SK-N-SH (cell line): Measurements from ENCODE around the gene QTRT2. TPM values are rescaled to one million over a fixed set of nuclear protein-coding genes. Genes with fewer than 3 reads are reported as not detected.

Experiments
- CTCF ChIA-PET: fragments of 300-600, 350-600 bp; formaldehyde crosslinking; extraction: SDS; loops from one replicate; lab custom pipeline; 2021; lab: Yijun Ruan, JAX
- POLR2A ChIA-PET: fragments of 350-600 bp; sonication (Branson Sonifier 250); formaldehyde crosslinking; extraction: SDS; loops from one replicate; lab custom pipeline; 2020; ENCODE audit warnings: antibody characterized with exemption, inconsistent platforms; lab: Yijun Ruan, JAX
- DNase-seq: peaks from one replicate; pipeline ENCODE4 v3.0.0; 2012
- H2AFZ ChIP-seq: fragments of 200-600 bp; sonication (generic); 2 replicates; pipeline ENCODE4 v1.8.1; 2016; ENCODE audit warnings: antibody characterized with exemption, mild to moderate bottlenecking, low read depth
- H3F3A ChIP-seq: fragments of 200-600 bp; sonication (generic); replicated peaks from 2 replicates; pipeline ENCODE3; 2016; ENCODE audit warnings: antibody characterized with exemption, mild to moderate bottlenecking; ENCODE audit not compliant: insufficient read depth
- H3K27ac ChIP-seq, 2 experiments: fragments of 200-500 bp in 1 of 2; fragments of 200-600 bp in 1 of 2; sonication (Bioruptor generic) in 1 of 2; sonication (generic), shearing (Covaris generic) in 1 of 2; 2 replicates each; pipeline versions ENCODE4 v1.5.1 to v1.6.1; 2014 to 2016; ENCODE audit warnings: low read depth in 2 of 2, inconsistent platforms in 1 of 2, low read length in 1 of 2, mild to moderate bottlenecking in 1 of 2, mixed read lengths in 1 of 2
- H3K27me3 ChIP-seq: fragments of 200-600 bp; sonication (generic), shearing (Covaris generic); 2 replicates; pipeline ENCODE4 v1.6.1; 2016; ENCODE audit warnings: mixed run types; ENCODE audit not compliant: insufficient read depth
- H3K36me3 ChIP-seq, 2 experiments: fragments of 200-500 bp in 1 of 2; fragments of 200-600 bp in 1 of 2; sonication (Bioruptor generic) in 1 of 2; sonication (generic) in 1 of 2; replicated peaks in 1 of 2; 2 replicates each; pipeline versions ENCODE3 to v1.5.1; 2014 to 2016; ENCODE audit warnings: low read length in 1 of 2, mild to moderate bottlenecking in 1 of 2; ENCODE audit not compliant: insufficient read depth in 2 of 2, control insufficient read depth in 1 of 2
- H3K4me1 ChIP-seq, 2 experiments: fragments of 200-500 bp in 1 of 2; fragments of 200-600 bp in 1 of 2; sonication (Bioruptor generic) in 1 of 2; sonication (generic), shearing (Covaris generic) in 1 of 2; 2 replicates each; pipeline versions ENCODE4 v1.5.1 to v1.6.1; 2014 to 2016; ENCODE audit warnings: low read depth in 1 of 2, low read length in 1 of 2, mixed run types in 1 of 2; ENCODE audit not compliant: insufficient read depth in 2 of 2, control insufficient read depth in 1 of 2
- H3K4me2 ChIP-seq: fragments of 200-600 bp; sonication (generic), shearing (Covaris generic); 2 replicates; pipeline ENCODE4 v1.6.1; 2017; ENCODE audit warnings: mixed run types
- H3K4me3 ChIP-seq, 2 experiments: fragments of 200-500 bp in 1 of 2; fragments of 200-600 bp in 1 of 2; sonication (Bioruptor generic) in 1 of 2; sonication (generic), shearing (Covaris generic) in 1 of 2; 2 replicates each; pipeline versions ENCODE4 v1.5.1 to v1.8.1; 2014 to 2016; ENCODE audit warnings: low read depth in 2 of 2, inconsistent platforms in 1 of 2, low read length in 1 of 2, mild to moderate bottlenecking in 1 of 2, mixed read lengths in 1 of 2, moderate library complexity in 1 of 2
- H3K79me2 ChIP-seq: fragments of 200-600 bp; sonication (generic); 2 replicates; pipeline ENCODE4 v1.8.1; 2017; ENCODE audit warnings: mild to moderate bottlenecking; ENCODE audit not compliant: insufficient read depth
- H3K9ac ChIP-seq: fragments of 200-600 bp; sonication (generic); 2 replicates; pipeline ENCODE4 v1.6.1; 2017; ENCODE audit warnings: mixed run types
- H3K9me2 ChIP-seq: fragments of 200-600 bp; sonication (generic); 2 replicates; pipeline ENCODE4 v1.6.1; 2017; ENCODE audit warnings: mixed run types
- H3K9me3 ChIP-seq: fragments of 200-600 bp; sonication (generic); 2 replicates; pipeline ENCODE4 v1.6.1; 2017; ENCODE audit warnings: mixed run types, mild to moderate bottlenecking, moderate library complexity
- H4K20me1 ChIP-seq: fragments of 200-600 bp; sonication (generic); 2 replicates; pipeline ENCODE4 v1.6.1; 2017; ENCODE audit warnings: mild to moderate bottlenecking, mixed run types; ENCODE audit not compliant: insufficient read depth
- CHD2 ChIP-seq: fragments of 150-350 bp; IDR thresholded peaks from 2 replicates; pipeline ENCODE4 v1.6.1; 2018; ENCODE audit warnings: low read length; ENCODE audit not compliant: partially characterized antibody
- CTCF ChIP-seq: fragments of 200-600 bp; sonication (generic); IDR thresholded peaks from 2 replicates; pipeline ENCODE4 v1.6.1; 2017; ENCODE audit warnings: antibody characterized with exemption, mild to moderate bottlenecking, moderate library complexity
- ELF1 ChIP-seq: IDR thresholded peaks from 2 replicates; pipeline ENCODE4 v1.4.0; 2012
- EP300 ChIP-seq, 2 experiments: IDR thresholded peaks; 2 replicates each; pipeline versions ENCODE4 v1.4.0 to v1.6.1; 2012; ENCODE audit warnings: borderline replicate concordance in 1 of 2, low read depth in 1 of 2, low read length in 1 of 2
- FOSL2 ChIP-seq: IDR thresholded peaks from 2 replicates; pipeline ENCODE4 v1.4.0; 2012; ENCODE audit warnings: low read depth, mild to moderate bottlenecking, moderate library complexity, borderline replicate concordance
- FOXM1 ChIP-seq: IDR thresholded peaks from 2 replicates; pipeline ENCODE4 v1.4.0; 2012; ENCODE audit warnings: low read depth, mild to moderate bottlenecking
- GABPA ChIP-seq: IDR thresholded peaks from 2 replicates; pipeline ENCODE4 v1.4.0; 2012; ENCODE audit warnings: low read depth, mild to moderate bottlenecking
- GATA2 ChIP-seq: sonication (generic); formaldehyde crosslinking; IDR thresholded peaks from 2 replicates; pipeline ENCODE4 v1.5.0; 2020; ENCODE audit warnings: mild to moderate bottlenecking, missing genetic modification reagents
- MEF2A ChIP-seq: IDR thresholded peaks from 2 replicates; pipeline ENCODE4 v1.4.0; 2012; ENCODE audit warnings: low read depth, borderline replicate concordance
- MXI1 ChIP-seq: IDR thresholded peaks from 2 replicates; pipeline ENCODE4 v1.6.1; 2012; ENCODE audit warnings: mild to moderate bottlenecking, low read depth, low read length, improper control_type of control experiment
- NFIC ChIP-seq: IDR thresholded peaks from 2 replicates; pipeline ENCODE4 v1.4.0; 2012; ENCODE audit warnings: borderline replicate concordance
- RAD21 ChIP-seq: IDR thresholded peaks from 2 replicates; pipeline ENCODE4 v1.6.1; 2012; ENCODE audit warnings: mild to moderate bottlenecking, low read length
- RFX5 ChIP-seq: IDR thresholded peaks from 2 replicates; pipeline ENCODE4 v1.6.1; 2012; ENCODE audit warnings: mild to moderate bottlenecking, improper control_type of control experiment, low read length
- RXRA ChIP-seq: IDR thresholded peaks from 2 replicates; pipeline ENCODE4 v1.4.0; 2012; ENCODE audit warnings: low read depth, mild to moderate bottlenecking, borderline replicate concordance
- SIN3A ChIP-seq: IDR thresholded peaks from 2 replicates; pipeline ENCODE4 v1.6.1; 2012; ENCODE audit warnings: low read depth, mild to moderate bottlenecking, low read length, moderate library complexity, borderline replicate concordance
- SMC3 ChIP-seq: IDR thresholded peaks from 2 replicates; pipeline ENCODE4 v1.6.1; 2012; ENCODE audit warnings: low read depth, low read length, improper control_type of control experiment
- TCF12 ChIP-seq: IDR thresholded peaks from 2 replicates; pipeline ENCODE4 v1.4.0; 2012
- TEAD4 ChIP-seq: IDR thresholded peaks from 2 replicates; pipeline ENCODE4 v1.4.0; 2012; ENCODE audit warnings: mild to moderate bottlenecking, borderline replicate concordance; ENCODE audit not compliant: insufficient read depth
- USF1 ChIP-seq: IDR thresholded peaks from 2 replicates; pipeline ENCODE4 v1.4.0; 2012; ENCODE audit warnings: low read depth, borderline replicate concordance
- YY1 ChIP-seq: IDR thresholded peaks from 2 replicates; pipeline ENCODE4 v1.4.0; 2012; ENCODE audit warnings: low read depth, mild to moderate bottlenecking
- WGBS: methylation state at CpG from one replicate; pipeline ENCODE4 v1.1.6; 2017; ENCODE audit warnings: low lambda C conversion rate; 5-methylcytosine and 5-hydroxymethylcytosine counted together
- polyA plus RNA-seq, 3 experiments: library from polyadenylated mRNA; depleted of rRNA; stranded (reverse); fragments of >200 nt; gene quantifications; 2 replicates each; pipeline ENCODE4 v1.2.3, GENCODE V29; 2012
- TF ChIP-seq, protein P1 (sequence below): IDR thresholded peaks from 2 replicates; pipeline ENCODE4 v1.4.0; 2012; ENCODE audit warnings: low read depth, borderline replicate concordance
- TF ChIP-seq, protein P2 (sequence below): IDR thresholded peaks from 2 replicates; pipeline ENCODE4; 2012

The QTRT2 gene
- polyA plus RNA-seq, 1 of the 3 experiments (the other 2 are of a cell fraction), result 6.2 TPM

GRCh38 chr3:114071786-114072185 is 15.2 kb downstream of the QTRT2 start:
- H3K4me3 ChIP-seq, result no peak overlapping the region
- H3K36me3 ChIP-seq, result peaks cover 56 to 57% of the 10 kb centered on the region in 2 experiments
- H4K20me1 ChIP-seq, result no peaks in the 10 kb centered on the region
- H3K79me2 ChIP-seq, result peaks cover 13% of the 10 kb centered on the region; the same call in 1 of the 2 replicates
- ChIA-PET CTCF (interaction anchor here (0.6 kb wide), 1 partner anchor 1713 kb away, joined by 4 read pairs; no protein-coding TSS in a partner anchor), POLR2A (no interaction called here)
- H3K4me1 ChIP-seq, result no peaks in the 10 kb centered on the region
- H3K9me3 ChIP-seq, result no peaks in the 10 kb centered on the region
- no peak overlapping the region for H3K4me2 ChIP-seq
- no peaks in the 10 kb centered on the region for H3F3A ChIP-seq
- H3K9me2 ChIP-seq, result no peaks in the 10 kb centered on the region
- TF ChIP-seq EP300 (IDR thresholded peaks at IDR 0.05; ENCODE audit: borderline replicate concordance in 1 of 2, low read depth in 1 of 2, low read length in 1 of 2) (no peak), RFX5 (no peak), RXRA (no peak), FOXM1 (no peak), FOSL2 (no peak), CTCF (no peak), ELF1 (no peak), RAD21 (no peak), GABPA (no peak), TCF12 (no peak), NFIC (no peak), SMC3 (no peak), MEF2A (no peak)
- TF ChIP-seq, protein P1, sequence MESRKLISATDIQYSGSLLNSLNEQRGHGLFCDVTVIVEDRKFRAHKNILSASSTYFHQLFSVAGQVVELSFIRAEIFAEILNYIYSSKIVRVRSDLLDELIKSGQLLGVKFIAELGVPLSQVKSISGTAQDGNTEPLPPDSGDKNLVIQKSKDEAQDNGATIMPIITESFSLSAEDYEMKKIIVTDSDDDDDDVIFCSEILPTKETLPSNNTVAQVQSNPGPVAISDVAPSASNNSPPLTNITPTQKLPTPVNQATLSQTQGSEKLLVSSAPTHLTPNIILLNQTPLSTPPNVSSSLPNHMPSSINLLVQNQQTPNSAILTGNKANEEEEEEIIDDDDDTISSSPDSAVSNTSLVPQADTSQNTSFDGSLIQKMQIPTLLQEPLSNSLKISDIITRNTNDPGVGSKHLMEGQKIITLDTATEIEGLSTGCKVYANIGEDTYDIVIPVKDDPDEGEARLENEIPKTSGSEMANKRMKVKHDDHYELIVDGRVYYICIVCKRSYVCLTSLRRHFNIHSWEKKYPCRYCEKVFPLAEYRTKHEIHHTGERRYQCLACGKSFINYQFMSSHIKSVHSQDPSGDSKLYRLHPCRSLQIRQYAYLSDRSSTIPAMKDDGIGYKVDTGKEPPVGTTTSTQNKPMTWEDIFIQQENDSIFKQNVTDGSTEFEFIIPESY, result no peak
- H3K27ac ChIP-seq, result no peak overlapping the region
- no peaks in the 10 kb centered on the region for H3K27me3 ChIP-seq
- 61% methylated on average over 1 of the region's 1 CpG for WGBS
- DNase-seq, result no peak
- no peak overlapping the region for H2AFZ ChIP-seq
- no peak overlapping the region for H3K9ac ChIP-seq

- DNase-seq, result no peak
- no peak overlapping the region for H3K4me2 ChIP-seq
- ChIA-PET CTCF (interaction anchor here (1.5 kb wide), 1 partner anchor 21 kb away, joined by 4 read pairs; no protein-coding TSS in a partner anchor), POLR2A (no interaction called here)
- no peaks in the 10 kb centered on the region for H3K27me3 ChIP-seq
- H4K20me1 ChIP-seq, result no peaks in the 10 kb centered on the region
- peaks cover 49 to 56% of the 10 kb centered on the region in 2 experiments for H3K36me3 ChIP-seq
- no peak overlapping the region for H2AFZ ChIP-seq
- H3K4me3 ChIP-seq, result no peak overlapping the region
- H3K27ac ChIP-seq, result no peak overlapping the region
- peaks cover 12% of the 10 kb centered on the region for H3F3A ChIP-seq
- no peaks in the 10 kb centered on the region for H3K9me3 ChIP-seq
- peaks cover 0 to 9% of the 10 kb centered on the region in 2 experiments; a peak in 3 of 4 replicates for H3K4me1 ChIP-seq
- no peaks in the 10 kb centered on the region for H3K9me2 ChIP-seq
- TF ChIP-seq GATA2 (no peak), USF1 (no peak), YY1 (no peak), MXI1 (no peak), ELF1 (no peak), TEAD4 (no peak), FOXM1 (no peak), RAD21 (no peak), SIN3A (no peak), NFIC (no peak), SMC3 (no peak), CHD2 (no peak)
- TF ChIP-seq, protein P2, sequence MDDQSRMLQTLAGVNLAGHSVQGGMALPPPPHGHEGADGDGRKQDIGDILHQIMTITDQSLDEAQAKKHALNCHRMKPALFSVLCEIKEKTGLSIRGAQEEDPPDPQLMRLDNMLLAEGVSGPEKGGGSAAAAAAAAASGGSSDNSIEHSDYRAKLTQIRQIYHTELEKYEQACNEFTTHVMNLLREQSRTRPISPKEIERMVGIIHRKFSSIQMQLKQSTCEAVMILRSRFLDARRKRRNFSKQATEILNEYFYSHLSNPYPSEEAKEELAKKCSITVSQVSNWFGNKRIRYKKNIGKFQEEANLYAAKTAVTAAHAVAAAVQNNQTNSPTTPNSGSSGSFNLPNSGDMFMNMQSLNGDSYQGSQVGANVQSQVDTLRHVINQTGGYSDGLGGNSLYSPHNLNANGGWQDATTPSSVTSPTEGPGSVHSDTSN, result no peak
- 93% methylated on average over 4 of the region's 6 CpGs for WGBS
- no peak overlapping the region for H3K9ac ChIP-seq
- no peaks in the 10 kb centered on the region for H3K79me2 ChIP-seq
Observed at GRCh38 chr3:114076711-114077110, 20.2 kb downstream of the QTRT2 start.
